ENCODE measurements around the gene KCNAB2.
A peak's percentile ranks its signal among the peaks of the same experiment; 100 is the strongest.

KCNAB2 gene

DNA sequence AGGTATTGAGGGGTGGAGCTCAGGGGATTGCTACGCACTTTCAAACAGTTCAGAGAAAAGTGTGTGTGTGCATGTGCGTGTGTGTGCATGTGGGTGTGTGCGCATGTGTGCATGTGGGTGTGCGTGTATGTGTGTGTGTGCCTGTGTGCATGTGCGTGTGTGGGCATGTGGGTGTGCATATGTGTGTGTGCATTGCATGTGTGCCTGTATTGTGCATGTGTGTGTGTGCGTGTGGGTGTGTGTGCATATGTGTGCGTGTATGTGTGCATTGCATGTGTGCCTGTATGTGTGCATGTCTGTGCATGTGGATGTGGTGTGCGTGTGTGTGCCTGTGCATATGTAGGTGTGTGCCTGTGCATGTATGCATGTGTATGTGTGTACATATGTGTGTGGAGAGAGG is 12.6 kb upstream of the KCNAB2 start:
- H3K4me3 ChIP-seq (ENCODE audit: low read depth, low read length) = no peak overlapping the region
- TF ChIP-seq, protein P1, sequence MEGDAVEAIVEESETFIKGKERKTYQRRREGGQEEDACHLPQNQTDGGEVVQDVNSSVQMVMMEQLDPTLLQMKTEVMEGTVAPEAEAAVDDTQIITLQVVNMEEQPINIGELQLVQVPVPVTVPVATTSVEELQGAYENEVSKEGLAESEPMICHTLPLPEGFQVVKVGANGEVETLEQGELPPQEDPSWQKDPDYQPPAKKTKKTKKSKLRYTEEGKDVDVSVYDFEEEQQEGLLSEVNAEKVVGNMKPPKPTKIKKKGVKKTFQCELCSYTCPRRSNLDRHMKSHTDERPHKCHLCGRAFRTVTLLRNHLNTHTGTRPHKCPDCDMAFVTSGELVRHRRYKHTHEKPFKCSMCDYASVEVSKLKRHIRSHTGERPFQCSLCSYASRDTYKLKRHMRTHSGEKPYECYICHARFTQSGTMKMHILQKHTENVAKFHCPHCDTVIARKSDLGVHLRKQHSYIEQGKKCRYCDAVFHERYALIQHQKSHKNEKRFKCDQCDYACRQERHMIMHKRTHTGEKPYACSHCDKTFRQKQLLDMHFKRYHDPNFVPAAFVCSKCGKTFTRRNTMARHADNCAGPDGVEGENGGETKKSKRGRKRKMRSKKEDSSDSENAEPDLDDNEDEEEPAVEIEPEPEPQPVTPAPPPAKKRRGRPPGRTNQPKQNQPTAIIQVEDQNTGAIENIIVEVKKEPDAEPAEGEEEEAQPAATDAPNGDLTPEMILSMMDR (conservative IDR thresholded peaks at IDR 0.05; ENCODE audit: low read depth, low read length) = no peak
- no peak for DNase-seq (ENCODE audit: low read depth)

DNA sequence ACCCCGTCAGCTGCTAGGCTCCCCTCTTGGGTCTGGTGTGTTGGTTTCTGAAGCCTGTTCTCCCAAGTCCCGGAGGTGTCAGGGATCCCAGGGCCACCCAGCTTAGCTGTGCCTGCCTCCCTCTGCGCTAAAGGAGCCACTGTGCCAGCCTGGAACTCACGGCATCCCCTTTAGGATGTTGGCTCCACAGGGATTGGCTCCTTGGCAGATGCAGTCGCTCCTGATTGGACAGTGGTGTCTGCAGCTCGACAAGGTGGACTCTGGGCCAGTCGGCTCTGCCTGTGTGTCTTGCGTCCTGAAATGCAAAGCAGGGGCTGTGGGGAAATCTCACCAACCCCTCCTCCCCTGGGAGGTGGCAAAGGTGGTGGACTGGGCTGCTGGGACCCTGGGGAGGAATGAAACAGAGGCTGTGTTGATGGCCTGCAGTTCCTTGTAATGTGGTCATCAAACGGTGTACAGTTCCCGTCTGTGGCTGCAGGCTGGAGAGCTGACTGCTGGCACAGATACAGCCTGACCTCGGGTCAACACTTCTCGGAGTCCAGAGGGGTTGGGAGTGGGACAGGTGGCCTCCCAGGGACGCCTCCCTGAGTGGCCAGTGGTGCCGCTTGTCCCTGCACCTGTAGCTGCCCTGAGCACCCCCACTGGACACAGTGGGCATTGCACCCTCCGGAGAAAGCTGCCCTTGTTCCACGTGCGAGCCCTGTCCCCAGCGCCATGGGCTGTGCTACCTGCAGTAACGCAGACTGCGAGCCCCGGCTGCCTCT is 11.5 kb upstream of the KCNAB2 start:
- no peak overlapping the region for H3K4me3 ChIP-seq (ENCODE audit: low read depth, low read length)
- TF ChIP-seq, protein P1 (conservative IDR thresholded peaks at IDR 0.05; ENCODE audit: low read depth, low read length) = peak; percentile 73
- DNase-seq (ENCODE audit: low read depth) = peak; percentile 47

DNA sequence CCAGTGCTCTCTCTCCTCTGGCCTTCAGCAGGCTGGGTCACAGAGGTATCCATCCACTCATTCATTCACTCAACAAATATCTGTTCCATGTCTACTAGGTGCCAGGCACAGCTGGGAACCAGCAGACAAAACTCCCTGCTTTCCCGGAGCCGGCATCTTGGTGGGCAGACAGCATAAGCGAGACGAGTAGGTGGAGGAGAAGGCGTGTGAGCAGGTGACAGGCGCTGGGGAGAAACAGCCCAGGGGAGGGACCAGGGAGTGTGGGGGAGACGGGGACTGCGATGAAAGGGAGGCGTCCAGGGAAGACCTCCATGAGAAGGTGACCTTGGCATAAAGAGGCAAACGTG is 11.0 kb upstream of the KCNAB2 start:
- no peak for DNase-seq (ENCODE audit: low read depth)
- no peak overlapping the region for H3K4me3 ChIP-seq (ENCODE audit: low read depth, low read length)
- TF ChIP-seq, protein P1 (conservative IDR thresholded peaks at IDR 0.05; ENCODE audit: low read depth, low read length) = no peak

DNA sequence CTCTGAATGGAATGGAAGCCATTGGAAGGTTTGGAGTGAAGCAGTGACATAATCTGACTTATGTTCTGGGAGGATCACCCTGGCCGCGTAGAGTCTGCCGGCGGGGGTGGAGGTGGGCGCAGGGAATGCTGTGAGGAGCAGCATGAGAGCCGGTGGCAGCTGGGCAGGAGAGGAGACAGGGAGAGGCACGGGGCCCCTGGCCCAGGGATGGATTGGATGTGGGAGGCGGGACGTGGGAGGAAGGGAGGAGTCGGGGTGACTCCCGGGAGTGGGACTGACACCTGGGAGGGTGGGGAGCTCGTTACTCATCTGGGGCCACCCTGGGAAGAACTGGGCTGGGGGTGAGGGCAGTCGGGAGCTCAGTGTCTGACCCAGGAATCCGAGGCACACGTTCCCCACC is 10.4 kb upstream of the KCNAB2 start:
- DNase-seq (ENCODE audit: low read depth) = no peak
- TF ChIP-seq, protein P1 (conservative IDR thresholded peaks at IDR 0.05; ENCODE audit: low read depth, low read length) = no peak
- no peak overlapping the region for H3K4me3 ChIP-seq (ENCODE audit: low read depth, low read length)

DNA sequence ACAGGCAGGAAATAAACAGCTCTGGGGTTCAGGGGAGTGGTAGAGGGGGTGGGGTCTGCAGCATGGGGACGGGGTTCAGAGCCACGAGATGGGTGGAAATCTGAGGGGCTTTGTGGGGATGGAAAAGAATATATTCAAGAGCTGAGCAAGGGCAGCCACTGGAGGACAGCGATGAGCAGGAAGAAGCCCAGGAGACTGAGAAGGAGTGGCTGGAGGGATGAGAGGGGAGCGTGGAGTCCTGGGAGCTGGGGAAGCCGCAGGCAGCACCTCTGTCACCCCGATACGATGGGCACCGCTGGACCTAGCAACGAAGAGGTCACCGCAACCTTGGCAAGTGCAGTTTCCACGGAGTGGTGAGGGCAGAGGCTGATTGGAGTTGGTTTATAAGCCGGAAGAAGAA is 10.0 kb upstream of the KCNAB2 start:
- no peak for DNase-seq (ENCODE audit: low read depth)
- H3K4me3 ChIP-seq (ENCODE audit: low read depth, low read length) = no peak overlapping the region
- TF ChIP-seq, protein P1 (conservative IDR thresholded peaks at IDR 0.05; ENCODE audit: low read depth, low read length) = peak; percentile 39

DNA sequence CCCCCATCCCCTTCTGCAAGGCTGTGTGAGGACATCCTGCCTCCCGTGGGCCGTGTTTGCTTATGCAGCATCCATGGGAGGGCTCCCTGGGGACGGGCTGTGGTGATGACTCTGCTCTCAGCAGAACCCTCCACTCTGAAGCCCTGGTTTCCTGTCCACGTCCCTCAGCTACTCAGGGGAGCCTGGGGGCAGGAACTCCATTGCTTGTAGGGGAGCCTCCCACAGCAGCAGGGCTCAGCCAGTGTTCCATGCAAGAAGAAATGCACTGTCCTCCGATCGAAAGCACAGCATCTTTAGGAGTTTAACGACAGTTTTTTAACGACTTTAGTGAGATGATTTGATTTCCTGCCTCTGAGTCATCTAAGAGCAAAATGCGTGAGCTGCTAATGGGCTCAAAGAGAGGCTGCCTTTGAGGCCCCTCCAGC is 8.3 kb upstream of the KCNAB2 start:
- peak; percentile 76 for DNase-seq (ENCODE audit: low read depth)
- no peak overlapping the region for H3K4me3 ChIP-seq (ENCODE audit: low read depth, low read length)

More for the DNA sequence above, 8.3 kb upstream of the KCNAB2 start:
- TF ChIP-seq, protein P1 (conservative IDR thresholded peaks at IDR 0.05; ENCODE audit: low read depth, low read length) = no peak

Data from choroid plexus epithelial cell (primary cell).